ENCODE measurements around the gene DCST2. TPM values are rescaled to one million over a fixed set of nuclear protein-coding genes. Genes with fewer than 3 reads are reported as not detected.

Gene DCST2
- total RNA-seq, 3 donors from 2014 or later = 1.7 to 3.3 (median 2.3) TPM

DNA sequence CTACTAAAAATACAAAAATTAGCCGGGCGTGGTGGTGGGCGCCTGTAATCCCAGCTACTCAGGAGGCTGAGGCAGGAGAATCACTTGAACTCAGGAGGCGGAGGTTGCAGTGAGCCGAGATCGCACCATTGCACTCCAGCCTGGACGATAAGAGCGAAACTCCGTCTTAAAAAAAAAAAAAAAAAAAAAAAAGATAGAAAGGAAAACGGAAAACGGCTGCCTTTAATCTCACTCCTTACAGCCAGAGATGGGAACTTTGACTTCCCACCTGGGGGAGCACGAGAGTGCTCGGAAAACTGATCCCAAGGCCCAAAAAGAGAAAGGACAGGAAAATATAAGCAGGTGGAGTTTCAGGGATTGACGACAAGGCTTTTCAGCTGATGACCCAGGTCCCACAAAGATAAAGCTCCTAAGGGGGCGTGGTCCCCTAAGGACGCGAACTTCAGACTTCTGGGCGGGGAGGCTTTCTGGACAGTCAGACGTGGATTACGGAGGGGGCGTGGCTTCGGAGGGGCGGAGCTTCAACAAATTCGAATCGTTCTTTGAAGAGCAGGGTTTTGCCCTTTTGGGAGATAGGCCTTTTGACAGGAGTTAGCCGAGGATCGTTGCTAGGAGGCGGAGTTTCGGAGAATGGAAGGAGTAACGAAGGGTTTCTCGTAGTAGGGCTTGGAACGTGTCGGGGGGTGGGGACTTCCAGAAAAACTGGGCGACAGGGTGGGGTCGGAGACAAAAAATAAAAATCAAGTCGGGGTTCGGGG lies 60.1 kb downstream of the DCST2 start:
- Histone ChIP-seq H3K4me3 (peak overlapping the region; percentile 23), H3K9me3 (no peaks in the 10 kb centered on the region), H3K36me3 (ENCODE audit: low read depth) (no peaks in the 10 kb centered on the region), H3K4me1 (ENCODE audit: low read depth) (peaks cover 44% of the 10 kb centered on the region)
- intact Hi-C loops (cut with DNase I, micrococcal nuclease) = no loop called here
- TF ChIP-seq, protein P1, sequence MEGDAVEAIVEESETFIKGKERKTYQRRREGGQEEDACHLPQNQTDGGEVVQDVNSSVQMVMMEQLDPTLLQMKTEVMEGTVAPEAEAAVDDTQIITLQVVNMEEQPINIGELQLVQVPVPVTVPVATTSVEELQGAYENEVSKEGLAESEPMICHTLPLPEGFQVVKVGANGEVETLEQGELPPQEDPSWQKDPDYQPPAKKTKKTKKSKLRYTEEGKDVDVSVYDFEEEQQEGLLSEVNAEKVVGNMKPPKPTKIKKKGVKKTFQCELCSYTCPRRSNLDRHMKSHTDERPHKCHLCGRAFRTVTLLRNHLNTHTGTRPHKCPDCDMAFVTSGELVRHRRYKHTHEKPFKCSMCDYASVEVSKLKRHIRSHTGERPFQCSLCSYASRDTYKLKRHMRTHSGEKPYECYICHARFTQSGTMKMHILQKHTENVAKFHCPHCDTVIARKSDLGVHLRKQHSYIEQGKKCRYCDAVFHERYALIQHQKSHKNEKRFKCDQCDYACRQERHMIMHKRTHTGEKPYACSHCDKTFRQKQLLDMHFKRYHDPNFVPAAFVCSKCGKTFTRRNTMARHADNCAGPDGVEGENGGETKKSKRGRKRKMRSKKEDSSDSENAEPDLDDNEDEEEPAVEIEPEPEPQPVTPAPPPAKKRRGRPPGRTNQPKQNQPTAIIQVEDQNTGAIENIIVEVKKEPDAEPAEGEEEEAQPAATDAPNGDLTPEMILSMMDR (IDR thresholded peaks at IDR 0.05) = no peak
- ATAC-seq = peak; percentile 72
- DNase-seq = peak; percentile 98 to 100 (median 99)

DNA sequence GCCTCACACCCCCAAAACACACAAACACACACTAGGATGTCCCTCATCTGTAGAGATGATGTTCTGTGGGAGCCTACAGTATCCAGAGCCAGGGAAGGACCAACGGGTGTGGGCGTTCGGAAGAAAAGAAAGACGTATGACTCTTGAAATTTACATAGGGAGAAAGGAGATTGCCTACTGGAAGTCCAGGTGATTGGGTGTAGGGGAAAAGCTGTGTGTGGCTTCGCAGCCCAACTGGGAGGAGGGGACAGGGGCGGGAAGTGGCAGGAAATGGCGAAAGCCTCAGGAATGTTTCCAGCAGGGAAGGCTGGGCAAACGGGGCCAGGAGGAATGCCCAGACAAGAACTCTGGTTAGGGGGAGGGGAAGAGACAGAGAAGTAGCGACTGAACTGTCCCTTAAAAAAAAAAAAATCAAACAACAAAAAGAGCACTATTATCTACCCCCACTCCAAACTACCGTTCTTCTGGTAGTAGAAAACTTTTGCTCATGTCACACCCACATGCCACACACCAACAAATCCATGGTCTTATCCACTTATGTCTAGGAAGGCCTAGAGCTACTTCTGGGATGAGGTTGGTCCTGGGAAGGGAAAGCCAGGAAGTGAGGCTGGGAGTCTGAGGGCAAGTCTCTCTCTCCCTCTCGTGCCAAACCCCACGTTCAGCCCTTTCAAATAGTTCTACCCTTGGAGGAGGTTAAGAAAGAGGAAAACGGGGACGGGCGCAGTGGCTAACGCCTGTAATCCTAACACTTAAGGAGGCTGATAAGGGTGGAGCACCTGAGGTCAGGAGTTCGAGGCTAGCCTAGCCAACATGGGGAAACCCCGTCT lies 60.9 kb downstream of the DCST2 start:
- Histone ChIP-seq H3K4me1 (ENCODE audit: low read depth) (peaks cover 44% of the 10 kb centered on the region), H3K4me3 (no peak overlapping the region), H3K36me3 (ENCODE audit: low read depth) (no peaks in the 10 kb centered on the region), H3K9me3 (no peaks in the 10 kb centered on the region)
- intact Hi-C loops (cut with DNase I, micrococcal nuclease) = no loop called here
- peak; percentile 11 for ATAC-seq
- TF ChIP-seq, protein P1 (IDR thresholded peaks at IDR 0.05) = no peak
- peak; percentile 60 to 78 (median 66) for DNase-seq

DNA sequence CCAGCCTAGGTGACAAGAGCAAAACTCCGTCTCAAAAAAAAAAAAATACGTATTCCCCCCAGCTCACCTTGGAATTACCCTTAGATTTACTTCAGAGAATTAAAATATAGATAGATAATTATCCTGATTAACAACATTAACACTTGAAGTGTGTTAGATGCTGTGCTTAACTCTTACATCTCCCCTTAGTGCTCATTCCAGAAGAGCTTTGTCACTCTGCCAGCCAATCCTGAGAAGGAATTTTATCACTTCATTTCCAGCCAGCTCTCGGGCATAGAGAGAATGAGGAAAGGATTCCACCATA lies 61.4 kb downstream of the DCST2 start:
- no peaks in the 10 kb centered on the region for H3K9me3 ChIP-seq
- no peak overlapping the region for H3K4me3 ChIP-seq
- H3K36me3 ChIP-seq (ENCODE audit: low read depth) = no peaks in the 10 kb centered on the region
- DNase-seq = no peak
- H3K4me1 ChIP-seq (ENCODE audit: low read depth) = peaks cover 44% of the 10 kb centered on the region
- intact Hi-C loops (cut with DNase I, micrococcal nuclease) = no loop called here
- no peak for ATAC-seq
- TF ChIP-seq, protein P1 (IDR thresholded peaks at IDR 0.05) = no peak

DNA sequence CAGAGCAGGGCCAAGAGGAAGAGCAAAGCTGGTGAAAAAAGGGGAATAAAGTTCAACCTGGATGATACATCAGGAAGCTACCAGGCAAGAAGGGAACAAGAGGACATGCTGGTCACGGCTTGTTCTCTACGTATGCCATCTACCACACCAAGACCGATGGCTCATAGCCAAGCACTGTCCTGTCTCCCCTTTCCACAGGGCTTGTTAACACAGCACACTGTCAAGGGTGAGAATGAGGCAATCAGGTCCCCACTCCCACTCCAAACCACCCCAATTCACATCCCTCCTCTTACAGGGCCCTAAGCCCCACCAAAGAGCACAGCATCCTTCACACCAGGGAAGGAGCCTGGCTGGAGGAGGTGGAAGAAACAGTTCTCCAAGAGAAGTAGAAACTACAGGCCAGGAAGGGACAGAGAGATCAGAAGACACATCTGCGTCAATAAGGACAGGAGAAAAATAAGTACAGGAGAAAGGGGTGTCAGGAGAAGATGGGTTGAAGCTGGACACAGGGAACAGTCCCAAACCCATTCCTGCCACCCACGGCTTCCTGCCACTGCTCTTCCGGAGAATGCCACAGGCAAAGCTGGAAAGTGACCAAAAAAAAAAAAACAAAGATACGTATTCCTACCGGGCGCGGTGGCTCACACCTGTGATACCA lies 62.1 kb downstream of the DCST2 start:
- no peak for ATAC-seq
- intact Hi-C loops (cut with DNase I, micrococcal nuclease) = no loop called here
- peak in 1 of 3 donors; percentile 42 for DNase-seq
- TF ChIP-seq, protein P1 (IDR thresholded peaks at IDR 0.05) = no peak
- Histone ChIP-seq H3K4me3 (no peak overlapping the region), H3K9me3 (no peaks in the 10 kb centered on the region), H3K36me3 (ENCODE audit: low read depth) (no peaks in the 10 kb centered on the region), H3K4me1 (ENCODE audit: low read depth) (peaks cover 41% of the 10 kb centered on the region)

DNA sequence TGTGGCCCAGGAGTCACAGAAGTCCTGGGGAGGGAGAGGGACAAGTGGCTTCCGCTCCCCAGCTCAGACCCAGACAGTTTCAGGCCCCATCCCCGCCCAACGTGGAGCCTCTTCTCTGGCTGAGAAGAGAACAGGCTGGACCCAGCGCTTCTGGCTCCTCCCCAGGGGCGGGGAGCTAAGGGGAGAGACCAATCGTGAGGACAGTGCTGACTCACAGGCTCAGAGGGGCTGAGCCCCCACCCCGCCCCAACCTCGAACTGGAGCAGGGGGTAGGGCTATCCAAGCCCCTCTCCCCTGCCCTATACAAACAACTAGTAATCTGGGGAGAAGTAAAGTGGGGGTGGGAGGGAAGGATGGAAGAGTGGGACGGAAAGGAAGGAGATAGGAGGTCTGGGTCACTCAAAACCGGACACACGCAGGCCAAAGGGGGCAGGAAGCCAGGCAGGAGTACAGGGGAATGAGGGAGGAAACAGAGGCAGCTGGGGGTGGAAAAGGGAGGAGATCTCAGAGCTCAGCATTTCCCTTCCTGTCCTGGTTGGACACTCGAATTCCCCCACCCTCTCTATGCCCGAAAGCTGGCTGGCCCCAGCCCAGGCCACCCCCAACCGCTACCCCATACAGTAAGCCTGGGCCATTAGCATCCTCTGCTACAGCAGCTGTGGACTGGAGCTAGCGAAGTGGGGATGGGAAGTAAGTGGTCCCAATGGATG lies 62.8 kb downstream of the DCST2 start, which contains the start of gene SHC1:
SHC1 (minus strand) TSS at position 117 of the 710 bp plus-strand sequence. CDS start 221 bp downstream, outside the sequence.
- intact Hi-C loops (cut with DNase I, micrococcal nuclease) = no loop called here
- H3K9me3 ChIP-seq = no peaks in the 10 kb centered on the region
- H3K4me1 ChIP-seq (ENCODE audit: low read depth) = peaks cover 35% of the 10 kb centered on the region
- peak; percentile 4 for ATAC-seq
- TF ChIP-seq, protein P1 (IDR thresholded peaks at IDR 0.05) = no peak
- no peak within 1 kb of the TSS for H3K4me3 ChIP-seq
- DNase-seq = peak; percentile 78 to 91 (median 84)
- H3K36me3 ChIP-seq (ENCODE audit: low read depth) = no peaks in the 10 kb centered on the region
